KMS-11 (cell line): ENCODE measurements around the gene MRTO4.
"Not testable (repeated sequence)": the region's sequence is repeated elsewhere in the genome, so short reads cannot be mapped to it uniquely, and the experiment has no call there.

Experiments
- H2AFZ ChIP-seq: fragments of 200-600 bp; sonication (generic); 2 replicates; pipeline ENCODE4 v1.6.1; 2016; ENCODE audit warnings: antibody characterized with exemption, mixed run types, low read depth
- H3K27ac ChIP-seq: fragments of 200-600 bp; sonication (generic); 2 replicates; pipeline ENCODE4 v1.6.1; 2016; ENCODE audit warnings: mild to moderate bottlenecking, mixed run types
- H3K27me3 ChIP-seq: fragments of 200-600 bp; sonication (generic); 2 replicates; pipeline ENCODE4 v1.6.1; 2017; ENCODE audit warnings: mild to moderate bottlenecking, low read depth, mixed run types, moderate library complexity; ENCODE audit not compliant: insufficient read depth
- H3K36me3 ChIP-seq: fragments of 200-600 bp; sonication (generic); 2 replicates; pipeline ENCODE4 v1.6.1; 2017; ENCODE audit warnings: mild to moderate bottlenecking, mixed run types; ENCODE audit not compliant: insufficient read depth
- H3K4me1 ChIP-seq: fragments of 200-600 bp; sonication (generic); 2 replicates; pipeline ENCODE4 v1.6.1; 2016; ENCODE audit warnings: mild to moderate bottlenecking, low read depth, mixed run types; ENCODE audit not compliant: poor library complexity, severe bottlenecking
- H3K4me2 ChIP-seq: fragments of 200-600 bp; sonication (generic); 2 replicates; pipeline ENCODE4 v1.7.0; 2016; ENCODE audit warnings: mild to moderate bottlenecking, mixed run types
- H3K4me3 ChIP-seq: fragments of 200-600 bp; sonication (generic); IDR thresholded peaks from 2 replicates; pipeline ENCODE4 v1.6.1; 2017; ENCODE audit warnings: low read depth, low read length, mixed read lengths; ENCODE audit not compliant: insufficient read depth
- H3K79me2 ChIP-seq: fragments of 200-600 bp; sonication (generic); 2 replicates; pipeline ENCODE4 v1.6.1; 2016; ENCODE audit warnings: low read depth, mixed run types; ENCODE audit not compliant: insufficient read depth
- H3K9ac ChIP-seq: fragments of 200-600 bp; sonication (generic); 2 replicates; pipeline ENCODE4 v1.6.1; 2016; ENCODE audit warnings: mild to moderate bottlenecking, mixed run types
- H4K20me1 ChIP-seq: fragments of 200-600 bp; sonication (generic); 2 replicates; pipeline ENCODE4 v1.6.1; 2016; ENCODE audit warnings: mild to moderate bottlenecking, mixed run types; ENCODE audit not compliant: insufficient read depth
- TF ChIP-seq, protein P1 (sequence below): fragments of 200-600 bp; sonication (generic); conservative IDR thresholded peaks from 2 replicates; pipeline ENCODE4 v1.6.1; 2017; ENCODE audit warnings: low read depth, mild to moderate bottlenecking, antibody characterized with exemption, low read length, moderate library complexity, mixed read lengths

MRTO4 gene

DNA sequence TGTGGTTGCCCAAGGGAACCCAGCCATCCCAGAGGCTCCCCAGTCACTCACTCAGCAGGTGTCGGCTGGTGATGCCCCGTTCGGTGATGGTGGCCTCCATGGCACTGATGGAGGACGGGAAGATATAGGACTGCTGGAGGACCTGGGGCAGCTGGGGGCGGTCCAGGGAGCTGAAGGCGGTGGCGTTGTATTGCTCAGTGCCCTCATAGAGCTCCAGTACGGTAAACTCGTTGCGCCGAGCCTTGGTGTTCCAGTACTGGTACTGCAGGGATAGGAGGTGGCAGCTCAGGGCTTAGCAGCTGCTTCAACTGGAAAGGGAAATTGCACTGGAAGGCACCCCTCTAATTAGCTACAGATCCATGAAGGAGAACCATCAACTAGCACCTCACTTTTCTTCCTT, 29.0 kb upstream of the MRTO4 start:
- no peaks in the 10 kb centered on the region for H3K27me3 ChIP-seq

GRCh38 chr1:19222979-19223824, 28.4 kb upstream of the MRTO4 start:
- H2AFZ ChIP-seq: no peak overlapping the region
- TF ChIP-seq, protein P1, sequence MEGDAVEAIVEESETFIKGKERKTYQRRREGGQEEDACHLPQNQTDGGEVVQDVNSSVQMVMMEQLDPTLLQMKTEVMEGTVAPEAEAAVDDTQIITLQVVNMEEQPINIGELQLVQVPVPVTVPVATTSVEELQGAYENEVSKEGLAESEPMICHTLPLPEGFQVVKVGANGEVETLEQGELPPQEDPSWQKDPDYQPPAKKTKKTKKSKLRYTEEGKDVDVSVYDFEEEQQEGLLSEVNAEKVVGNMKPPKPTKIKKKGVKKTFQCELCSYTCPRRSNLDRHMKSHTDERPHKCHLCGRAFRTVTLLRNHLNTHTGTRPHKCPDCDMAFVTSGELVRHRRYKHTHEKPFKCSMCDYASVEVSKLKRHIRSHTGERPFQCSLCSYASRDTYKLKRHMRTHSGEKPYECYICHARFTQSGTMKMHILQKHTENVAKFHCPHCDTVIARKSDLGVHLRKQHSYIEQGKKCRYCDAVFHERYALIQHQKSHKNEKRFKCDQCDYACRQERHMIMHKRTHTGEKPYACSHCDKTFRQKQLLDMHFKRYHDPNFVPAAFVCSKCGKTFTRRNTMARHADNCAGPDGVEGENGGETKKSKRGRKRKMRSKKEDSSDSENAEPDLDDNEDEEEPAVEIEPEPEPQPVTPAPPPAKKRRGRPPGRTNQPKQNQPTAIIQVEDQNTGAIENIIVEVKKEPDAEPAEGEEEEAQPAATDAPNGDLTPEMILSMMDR: no peak
- no peaks in the 10 kb centered on the region for H3K79me2 ChIP-seq
- H3K4me3 ChIP-seq: no peak overlapping the region
- no peak overlapping the region for H3K27ac ChIP-seq
- H3K4me2 ChIP-seq: no peak overlapping the region
- no peaks in the 10 kb centered on the region for H3K27me3 ChIP-seq
- peaks cover 9% of the 10 kb centered on the region; the same call in 1 of the 2 replicates for H3K36me3 ChIP-seq
- H3K9ac ChIP-seq: no peak overlapping the region
- peaks cover 5% of the 10 kb centered on the region for H3K4me1 ChIP-seq
- H4K20me1 ChIP-seq: no peaks in the 10 kb centered on the region

More for the DNA sequence above, 29.0 kb upstream of the MRTO4 start:
- H4K20me1 ChIP-seq: no peaks in the 10 kb centered on the region
- no peak overlapping the region for H3K4me3 ChIP-seq
- H3K4me2 ChIP-seq: no peak overlapping the region
- no peaks in the 10 kb centered on the region for H3K79me2 ChIP-seq
- H2AFZ ChIP-seq: no peak overlapping the region
- H3K9ac ChIP-seq: no peak overlapping the region
- peaks cover 11% of the 10 kb centered on the region; the same call in 1 of the 2 replicates for H3K36me3 ChIP-seq
- no peak overlapping the region for H3K27ac ChIP-seq
- TF ChIP-seq, protein P1: no peak
- peaks cover 5% of the 10 kb centered on the region for H3K4me1 ChIP-seq

DNA sequence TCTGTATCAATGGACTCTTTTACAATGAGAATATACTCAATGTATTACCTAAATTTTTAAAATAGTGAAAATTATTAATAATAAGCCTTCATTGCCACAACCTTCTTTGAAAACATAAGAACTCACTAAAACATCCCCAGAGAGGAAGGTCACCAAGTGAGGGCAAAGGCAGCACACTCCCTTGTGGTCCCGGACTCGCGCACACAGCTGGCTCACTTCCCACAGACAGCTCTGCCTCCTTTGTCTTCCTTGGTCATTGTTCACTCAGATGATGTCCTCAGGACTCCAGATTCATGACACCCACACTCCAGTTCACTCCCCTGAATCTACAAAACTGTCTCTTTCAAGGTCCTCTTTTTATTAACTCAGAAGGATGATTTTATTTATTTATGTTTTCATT, 22.4 kb upstream of the MRTO4 start:
- peaks cover 6% of the 10 kb centered on the region; the same call in 1 of the 2 replicates for H3K36me3 ChIP-seq
- no peaks in the 10 kb centered on the region for H4K20me1 ChIP-seq

GRCh38 chr1:19229828-19230325, 21.7 kb upstream of the MRTO4 start:
- H2AFZ ChIP-seq: no peak overlapping the region
- no peaks in the 10 kb centered on the region for H3K27me3 ChIP-seq
- H3K9ac ChIP-seq: no peak overlapping the region
- H3K4me2 ChIP-seq: no peak overlapping the region
- H4K20me1 ChIP-seq: no peaks in the 10 kb centered on the region
- no peaks in the 10 kb centered on the region for H3K4me1 ChIP-seq
- H3K36me3 ChIP-seq: peaks cover 6% of the 10 kb centered on the region; the same call in 1 of the 2 replicates
- no peaks in the 10 kb centered on the region for H3K79me2 ChIP-seq
- TF ChIP-seq, protein P1: no peak
- H3K4me3 ChIP-seq: no peak overlapping the region
- no peak overlapping the region for H3K27ac ChIP-seq

More for the DNA sequence above, 22.4 kb upstream of the MRTO4 start:
- H3K27me3 ChIP-seq: no peaks in the 10 kb centered on the region
- TF ChIP-seq, protein P1: no peak
- H3K4me3 ChIP-seq: no peak overlapping the region
- H2AFZ ChIP-seq: no peak overlapping the region
- no peaks in the 10 kb centered on the region for H3K79me2 ChIP-seq
- no peaks in the 10 kb centered on the region for H3K4me1 ChIP-seq
- no peak overlapping the region for H3K9ac ChIP-seq
- H3K27ac ChIP-seq: no peak overlapping the region
- no peak overlapping the region for H3K4me2 ChIP-seq

GRCh38 chr1:19231736-19232523, 19.7 kb upstream of the MRTO4 start:
- H3K4me1 ChIP-seq, H4K20me1 ChIP-seq, H3K9ac ChIP-seq, H2AFZ ChIP-seq, H3K27ac ChIP-seq, H3K4me2 ChIP-seq, H3K27me3 ChIP-seq, H3K4me3 ChIP-seq, H3K36me3 ChIP-seq, H3K79me2 ChIP-seq: not testable (repeated sequence)
